ENCODE measurements around the gene XPR1.
"Not testable (repeated sequence)": the region's sequence is repeated elsewhere in the genome, so short reads cannot be mapped to it uniquely, and the experiment has no call there.

Gene XPR1

GRCh38 chr1:180674603-180675530 lies 43.0 kb downstream of the XPR1 start:
- H3K4me3 ChIP-seq (ENCODE audit: low read depth, low read length) = no peak overlapping the region
- peak; percentile 45 for DNase-seq (ENCODE audit: low read depth, low spot score)
- in situ Hi-C loops (cut with HindIII; ENCODE audit: low sequenced_read_pairs) = no loop called here
- TF ChIP-seq, protein P1, sequence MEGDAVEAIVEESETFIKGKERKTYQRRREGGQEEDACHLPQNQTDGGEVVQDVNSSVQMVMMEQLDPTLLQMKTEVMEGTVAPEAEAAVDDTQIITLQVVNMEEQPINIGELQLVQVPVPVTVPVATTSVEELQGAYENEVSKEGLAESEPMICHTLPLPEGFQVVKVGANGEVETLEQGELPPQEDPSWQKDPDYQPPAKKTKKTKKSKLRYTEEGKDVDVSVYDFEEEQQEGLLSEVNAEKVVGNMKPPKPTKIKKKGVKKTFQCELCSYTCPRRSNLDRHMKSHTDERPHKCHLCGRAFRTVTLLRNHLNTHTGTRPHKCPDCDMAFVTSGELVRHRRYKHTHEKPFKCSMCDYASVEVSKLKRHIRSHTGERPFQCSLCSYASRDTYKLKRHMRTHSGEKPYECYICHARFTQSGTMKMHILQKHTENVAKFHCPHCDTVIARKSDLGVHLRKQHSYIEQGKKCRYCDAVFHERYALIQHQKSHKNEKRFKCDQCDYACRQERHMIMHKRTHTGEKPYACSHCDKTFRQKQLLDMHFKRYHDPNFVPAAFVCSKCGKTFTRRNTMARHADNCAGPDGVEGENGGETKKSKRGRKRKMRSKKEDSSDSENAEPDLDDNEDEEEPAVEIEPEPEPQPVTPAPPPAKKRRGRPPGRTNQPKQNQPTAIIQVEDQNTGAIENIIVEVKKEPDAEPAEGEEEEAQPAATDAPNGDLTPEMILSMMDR (IDR thresholded peaks at IDR 0.05; ENCODE audit: low read depth, low read length) = no peak

GRCh38 chr1:180675586-180675985 lies 43.8 kb downstream of the XPR1 start:
- in situ Hi-C loops (cut with HindIII; ENCODE audit: low sequenced_read_pairs) = no loop called here
- no peak overlapping the region for H3K4me3 ChIP-seq (ENCODE audit: low read depth, low read length)
- TF ChIP-seq, protein P1 (IDR thresholded peaks at IDR 0.05; ENCODE audit: low read depth, low read length) = no peak
- DNase-seq (ENCODE audit: low read depth, low spot score) = peak; percentile 15

- H3K4me3 ChIP-seq (ENCODE audit: low read depth, low read length) = no peak overlapping the region
- DNase-seq (ENCODE audit: low read depth, low spot score) = peak; percentile 72
- TF ChIP-seq, protein P1 (IDR thresholded peaks at IDR 0.05; ENCODE audit: low read depth, low read length) = no peak
- in situ Hi-C loops (cut with HindIII; ENCODE audit: low sequenced_read_pairs) = no loop called here
These were observed 48.8 kb downstream of the XPR1 start for GRCh38 chr1:180680558-180681144.

- in situ Hi-C loops (cut with HindIII; ENCODE audit: low sequenced_read_pairs); H3K4me3 ChIP-seq (ENCODE audit: low read depth, low read length); DNase-seq (ENCODE audit: low read depth, low spot score): not testable (repeated sequence)
These were observed 51.3 kb downstream of the XPR1 start for GRCh38 chr1:180683117-180683516.

- no peak overlapping the region for H3K4me3 ChIP-seq (ENCODE audit: low read depth, low read length)
- TF ChIP-seq, protein P1 (IDR thresholded peaks at IDR 0.05; ENCODE audit: low read depth, low read length) = no peak
- in situ Hi-C loops (cut with HindIII; ENCODE audit: low sequenced_read_pairs) = no loop called here
- DNase-seq (ENCODE audit: low read depth, low spot score) = no peak
These were observed 59.6 kb downstream of the XPR1 start for GRCh38 chr1:180691322-180691913.

DNA sequence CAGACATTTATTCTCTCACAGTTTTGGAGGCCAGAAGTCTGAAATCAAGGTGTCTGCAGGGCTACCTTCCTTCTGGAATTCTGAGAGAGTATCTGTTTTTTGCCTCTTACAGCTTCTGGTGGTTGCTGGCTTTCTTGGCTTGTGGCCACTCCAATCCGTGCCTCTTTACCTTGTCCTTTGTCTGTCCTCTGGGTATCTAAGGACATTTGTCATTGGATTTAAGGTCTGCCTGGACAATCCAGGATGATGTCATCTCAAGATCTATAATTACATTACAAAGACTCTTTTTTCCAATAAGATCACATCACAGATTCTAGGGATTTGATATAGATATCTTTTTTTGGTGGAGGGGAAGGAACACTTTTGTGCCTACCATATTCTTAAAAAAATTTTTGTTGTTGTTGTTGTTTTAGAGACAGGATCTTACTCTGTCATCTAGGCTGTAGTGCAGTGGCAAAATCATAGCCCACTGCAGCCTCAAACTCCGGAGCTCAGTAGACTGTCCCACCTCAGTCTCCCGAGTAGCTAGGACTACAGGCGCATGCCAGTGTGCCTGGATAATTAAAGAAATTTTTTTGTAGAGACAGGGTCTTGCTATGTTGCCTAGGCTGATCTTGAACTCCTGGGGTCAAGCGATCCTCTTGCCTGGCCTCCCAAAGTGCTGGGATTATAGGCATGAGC lies 61.9 kb downstream of the XPR1 start:
- DNase-seq (ENCODE audit: low read depth, low spot score) = no peak
- no peak overlapping the region for H3K4me3 ChIP-seq (ENCODE audit: low read depth, low read length)
- TF ChIP-seq, protein P1 (IDR thresholded peaks at IDR 0.05; ENCODE audit: low read depth, low read length) = no peak
- in situ Hi-C loops (cut with HindIII; ENCODE audit: low sequenced_read_pairs) = no loop called here
